Left renal cortex interstitium (tissue), 4 donors: Measurements from ENCODE around the gene OR8G1. TPM values are rescaled to one million over a fixed set of nuclear protein-coding genes. Genes with fewer than 3 reads are reported as not detected.
"Not testable (repeated sequence)": the region's sequence is repeated elsewhere in the genome, so short reads cannot be mapped to it uniquely, and the experiment has no call there.

ENCODE experiments used
- DNase-seq, 4 donors: peaks; one replicate each; pipeline ENCODE4 v3.0.0-alpha.2; 2013; ENCODE audit warnings: low read depth in 4 of 4, low spot score in 2 of 4, missing footprints in 1 of 4
- polyA plus RNA-seq, 4 donors: library from polyadenylated mRNA; unstranded; fragments of 120-200 nt; gene quantifications; one replicate each; pipeline ENCODE4 v1.2.1, GENCODE V29; 2013; ENCODE audit not compliant: insufficient read length in 4 of 4

OR8G1 gene
- polyA plus RNA-seq, 4 donors: 0.02 TPM; not detected in 3

DNA sequence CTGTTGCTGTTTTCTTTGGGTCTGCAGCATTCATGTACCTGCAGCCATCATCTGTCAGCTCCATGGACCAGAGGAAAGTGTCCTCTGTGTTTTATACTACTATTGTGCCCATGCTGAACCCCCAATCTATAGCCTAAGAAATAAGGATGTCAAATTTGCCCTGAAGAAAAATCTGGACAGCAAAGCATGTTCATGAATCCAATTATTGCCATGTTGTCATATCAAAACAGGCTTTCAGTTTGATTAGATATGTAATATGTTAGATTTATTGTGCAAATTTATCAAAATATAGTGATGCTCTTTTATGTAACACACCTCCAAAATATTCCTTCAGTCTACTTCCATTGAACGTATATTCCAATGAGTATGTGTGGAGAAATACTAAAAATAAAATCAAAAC lies 15.4 kb upstream of the OR8G1 start:
- no peak for DNase-seq

DNA sequence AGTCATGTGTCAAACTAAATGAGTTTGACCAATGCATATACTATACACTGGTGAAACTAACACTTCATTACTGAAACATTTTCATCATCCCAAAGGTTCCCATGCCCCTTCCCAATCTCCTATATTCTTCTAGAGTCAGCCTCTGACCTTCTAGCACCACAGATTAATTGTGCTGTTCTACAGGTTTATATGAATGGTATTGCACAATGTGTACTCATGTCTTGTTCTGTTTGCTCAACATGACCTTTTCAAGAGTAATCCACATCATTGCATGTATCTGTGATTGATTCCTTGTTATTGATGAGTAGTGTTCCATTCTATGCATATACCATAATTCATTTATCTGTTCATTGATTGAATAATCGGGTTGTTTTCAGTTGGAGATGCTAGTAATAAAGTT lies 7.5 kb upstream of the OR8G1 start:
- no peak for DNase-seq

DNA sequence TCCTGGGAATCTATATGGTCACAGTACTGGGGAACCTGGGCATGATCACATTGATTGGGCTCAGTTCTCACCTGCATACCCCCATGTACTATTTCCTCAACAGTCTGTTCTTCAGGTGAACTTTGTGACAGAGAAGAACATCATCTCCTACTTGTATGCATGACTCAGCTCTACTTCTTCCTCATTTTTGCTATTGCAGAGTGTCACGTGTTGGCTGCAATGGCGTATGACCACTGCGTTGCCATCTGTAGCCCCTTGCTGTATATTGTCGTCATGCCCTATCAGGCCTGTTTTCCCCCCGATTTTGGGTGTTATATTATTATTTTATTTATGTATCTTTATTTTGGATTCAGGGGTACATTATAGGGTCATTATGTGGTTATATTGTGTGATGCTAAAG lies 2.4 kb upstream of the OR8G1 start:
- no peak for DNase-seq

DNA sequence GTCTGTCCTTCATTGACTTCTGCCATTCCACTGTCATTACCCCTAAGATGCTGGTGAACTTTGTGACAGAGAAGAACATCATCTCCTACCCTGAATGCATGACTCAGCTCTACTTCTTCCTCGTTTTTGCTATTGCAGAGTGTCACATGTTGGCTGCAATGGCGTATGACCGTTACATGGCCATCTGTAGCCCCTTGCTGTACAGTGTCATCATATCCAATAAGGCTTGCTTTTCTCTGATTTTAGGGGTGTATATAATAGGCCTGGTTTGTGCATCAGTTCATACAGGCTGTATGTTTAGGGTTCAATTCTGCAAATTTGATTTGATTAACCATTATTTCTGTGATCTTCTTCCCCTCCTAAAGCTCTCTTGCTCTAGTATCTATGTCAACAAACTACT lies 9.0 kb downstream of the OR8G1 start:
- DNase-seq: not testable (repeated sequence)

DNA sequence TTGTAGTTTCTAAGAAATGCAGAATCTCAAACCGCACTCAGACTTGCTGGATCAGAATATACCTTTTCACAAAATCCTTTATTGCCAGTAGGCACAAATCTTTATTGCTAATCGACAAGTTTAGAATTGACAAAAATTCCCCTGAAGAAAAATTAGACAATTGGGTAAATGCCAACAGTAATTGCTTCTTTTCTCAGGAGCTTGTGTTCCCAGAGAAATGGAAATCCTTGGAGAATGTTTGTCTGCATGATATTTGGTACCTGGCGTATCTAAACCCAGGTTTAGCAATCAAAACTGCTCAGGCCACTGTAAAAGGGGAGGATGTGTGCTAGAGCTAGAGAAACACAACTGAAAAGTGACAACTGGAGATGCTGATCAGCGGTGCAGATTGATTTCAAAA lies 15.2 kb downstream of the OR8G1 start, which contains the start of gene OR8G5:
OR8G5 (plus strand) TSS at position 301 of the 400 bp plus-strand sequence. CDS start 8,556 bp downstream, outside the sequence.
- no peak for DNase-seq

DNA sequence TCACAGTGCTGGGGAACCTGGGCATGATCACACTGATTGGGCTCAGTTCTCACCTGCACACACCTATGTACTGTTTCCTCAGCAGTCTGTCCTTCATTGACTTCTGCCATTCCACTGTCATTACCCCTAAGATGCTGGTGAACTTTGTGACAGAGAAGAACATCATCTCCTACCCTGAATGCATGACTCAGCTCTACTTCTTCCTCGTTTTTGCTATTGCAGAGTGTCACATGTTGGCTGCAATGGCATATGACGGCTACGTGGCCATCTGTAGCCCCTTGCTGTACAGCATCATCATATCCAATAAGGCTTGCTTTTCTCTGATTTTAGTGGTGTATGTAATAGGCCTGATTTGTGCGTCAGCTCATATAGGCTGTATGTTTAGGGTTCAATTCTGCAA lies 24.1 kb downstream of the OR8G1 start:
- DNase-seq: not testable (repeated sequence)

DNA sequence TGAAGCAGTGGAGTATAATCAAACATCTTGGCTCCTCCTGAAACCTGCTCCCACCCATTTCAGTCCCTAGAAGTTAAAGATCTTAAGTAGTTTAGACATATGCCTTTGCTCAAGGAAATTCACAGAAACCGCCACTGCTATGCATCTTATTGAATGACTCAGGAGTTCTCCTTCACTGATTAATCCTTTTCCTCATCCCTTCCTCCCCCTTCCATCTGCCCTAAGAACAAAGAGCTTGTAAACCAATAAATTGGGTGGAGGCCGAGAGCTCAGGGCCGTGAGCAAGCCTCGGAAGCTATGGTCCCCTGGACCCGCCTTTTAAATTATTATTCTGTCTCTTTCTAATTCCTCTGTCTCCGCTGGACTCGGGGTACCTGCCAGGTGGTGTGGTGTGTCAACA lies 30.0 kb downstream of the OR8G1 start:
- DNase-seq: not testable (repeated sequence)

DNA sequence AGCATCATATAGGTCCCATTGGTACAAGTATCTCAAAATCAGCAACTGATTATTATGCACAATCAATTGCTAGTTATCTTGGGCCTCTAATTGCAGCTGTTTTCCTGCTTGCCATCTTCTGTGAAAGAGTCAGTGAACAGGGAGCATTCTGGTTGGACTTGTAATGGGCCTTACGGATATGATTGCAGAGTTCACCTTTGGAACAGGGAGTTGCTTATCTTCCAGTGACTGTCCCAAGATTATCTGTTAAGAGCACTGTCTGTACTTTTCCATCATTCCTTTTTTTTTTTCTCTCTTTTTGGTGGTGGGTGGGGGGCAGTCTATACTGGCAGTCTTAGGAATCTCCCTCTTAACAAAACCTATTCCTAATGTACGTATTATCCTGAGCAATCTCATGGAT lies 33.1 kb downstream of the OR8G1 start:
- no peak for DNase-seq

DNA sequence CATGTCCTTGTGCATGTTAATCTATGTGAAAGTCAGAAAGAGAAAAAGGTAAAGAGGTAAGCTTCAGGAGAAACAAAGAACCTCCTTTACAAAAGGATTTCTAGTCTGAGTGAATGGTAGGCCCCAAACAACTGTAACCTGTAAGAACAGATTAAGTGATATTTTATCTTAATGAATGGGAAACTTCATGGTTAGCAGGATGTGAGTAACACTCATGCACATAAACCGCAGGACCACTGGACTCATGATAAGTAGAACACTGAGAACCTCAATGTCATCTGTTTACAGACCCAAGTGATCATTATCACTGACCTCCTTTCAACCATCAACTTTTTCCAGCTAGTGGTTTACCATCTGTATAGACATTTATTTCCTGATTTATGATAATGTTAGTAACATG lies 35.2 kb downstream of the OR8G1 start:
- DNase-seq: no peak

DNA sequence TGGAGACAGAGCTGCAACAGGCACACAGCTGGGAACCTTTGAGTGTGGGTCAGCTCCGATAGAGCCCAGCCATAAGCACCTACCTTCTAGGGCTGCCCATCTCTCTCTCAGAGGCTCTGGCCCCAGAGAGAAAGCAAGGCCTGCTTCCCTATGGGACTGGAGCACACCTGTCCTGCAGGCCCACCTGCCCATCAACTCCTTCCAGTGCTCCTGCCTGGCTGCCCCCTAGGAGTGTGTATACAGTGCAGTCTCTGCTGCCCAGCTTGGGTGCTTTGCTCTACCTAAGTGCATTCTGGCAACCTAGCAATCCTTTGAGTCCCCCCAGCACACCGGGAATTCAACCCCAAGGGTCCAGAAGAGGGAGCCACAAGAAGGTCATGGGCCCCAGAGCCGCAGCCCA lies 36.3 kb downstream of the OR8G1 start:
- DNase-seq: no peak

DNA sequence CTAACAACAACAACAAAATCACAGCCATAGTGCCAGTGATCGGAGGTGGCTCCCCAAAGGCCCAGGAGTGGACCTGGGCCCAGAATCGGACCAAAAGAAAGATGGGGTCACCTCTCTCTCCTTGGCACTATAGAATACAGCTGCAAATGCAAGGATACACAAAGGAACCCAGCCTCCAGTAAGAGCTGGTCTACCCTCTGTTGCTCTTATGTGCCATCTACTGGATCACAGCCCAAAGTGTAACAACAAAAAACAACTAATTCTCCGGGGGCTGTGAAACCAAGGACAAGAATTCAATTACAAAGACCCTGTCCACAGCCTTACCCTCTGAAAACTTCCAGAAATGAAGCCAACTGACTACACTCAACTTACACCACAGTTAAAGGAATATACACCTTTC lies 36.9 kb downstream of the OR8G1 start:
- DNase-seq: no peak

DNA sequence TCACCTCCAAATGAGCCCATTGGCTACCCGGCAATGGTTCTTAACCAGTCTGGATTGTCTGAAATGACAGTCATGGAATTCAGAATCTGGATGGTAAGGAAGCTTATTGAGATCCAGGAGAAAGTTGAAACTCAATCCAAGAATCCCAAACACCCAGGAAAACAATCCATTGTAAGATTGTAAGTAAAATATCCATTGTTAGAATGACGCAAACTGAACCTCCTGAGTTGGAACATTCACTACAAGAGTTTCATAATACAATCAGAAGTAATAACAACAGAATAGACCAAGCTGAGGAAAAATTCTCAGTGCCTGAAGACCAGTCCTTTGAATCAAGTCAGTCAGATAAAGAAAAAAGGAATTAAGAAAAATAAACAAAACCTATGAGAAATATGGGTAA lies 37.4 kb downstream of the OR8G1 start:
- no peak for DNase-seq

DNA sequence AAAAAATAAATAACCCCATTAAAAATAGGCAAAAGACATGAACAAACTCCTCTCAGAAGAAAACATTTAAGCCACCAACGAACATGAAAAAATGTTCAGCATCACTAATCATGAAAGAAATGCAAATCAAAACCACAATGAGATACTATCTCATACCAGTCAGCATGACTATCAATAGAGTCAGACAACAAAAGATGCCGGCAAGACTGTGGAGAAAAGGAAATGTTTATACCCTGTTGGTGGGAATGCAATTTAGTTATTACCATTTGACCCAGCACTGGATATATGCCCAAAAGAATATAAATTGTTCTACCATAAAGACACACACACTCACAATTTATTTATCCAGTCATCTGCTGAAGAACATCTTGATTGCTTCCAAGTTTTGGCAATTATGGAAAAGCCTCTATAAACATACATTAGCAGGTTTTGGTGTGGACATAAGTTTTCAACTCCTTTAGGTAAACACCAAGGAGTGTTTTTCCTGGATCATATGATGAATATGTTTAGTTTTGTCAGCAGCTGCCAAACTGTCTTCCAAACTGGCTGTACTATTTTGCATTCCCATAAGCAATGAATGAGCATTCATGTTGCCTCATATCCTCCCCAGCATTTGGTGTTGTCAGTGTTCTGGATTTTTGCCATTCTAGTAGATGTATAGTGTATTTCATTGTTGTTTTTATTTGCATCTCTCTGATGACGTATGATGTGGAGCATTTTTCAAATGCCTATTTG lies 44.9 kb downstream of the OR8G1 start:
- DNase-seq: no peak

DNA sequence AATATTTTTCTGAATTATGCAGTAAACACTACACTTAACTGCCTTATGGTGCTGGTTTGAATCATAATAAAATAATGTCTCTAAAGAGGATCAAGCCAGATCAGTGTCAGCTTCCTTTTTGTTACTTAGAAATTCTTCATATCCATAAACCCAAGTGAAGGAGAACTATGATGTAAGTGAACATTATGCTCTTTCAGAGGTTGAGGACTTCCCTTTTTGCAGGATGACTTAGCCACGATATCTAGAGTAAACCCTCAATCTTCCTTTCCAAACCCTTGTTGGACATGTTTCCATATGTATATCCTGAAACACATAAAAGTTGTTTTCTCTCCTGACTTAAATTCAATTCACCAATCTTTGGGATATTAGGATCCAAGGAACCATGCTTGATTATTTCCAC lies 53.8 kb downstream of the OR8G1 start:
- DNase-seq: no peak

DNA sequence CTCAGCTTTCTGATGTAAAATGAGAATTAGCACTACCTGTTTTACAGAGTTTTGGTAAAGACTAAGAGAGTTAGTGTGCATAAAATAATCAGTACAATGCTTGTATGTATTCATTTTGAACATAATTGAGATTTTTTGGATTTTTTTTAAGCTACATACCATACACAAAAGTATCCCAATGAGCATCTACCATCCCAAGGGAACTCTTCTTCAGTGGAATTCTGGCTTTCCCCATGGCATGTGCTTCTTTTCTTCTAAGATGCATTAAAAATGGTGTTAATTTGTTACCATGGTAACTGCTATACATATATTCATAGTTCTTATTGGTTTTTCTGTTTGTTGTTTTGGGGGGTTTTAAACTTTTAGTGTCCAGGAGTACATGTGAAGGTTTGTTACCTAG lies 55.1 kb downstream of the OR8G1 start:
- no peak for DNase-seq

DNA sequence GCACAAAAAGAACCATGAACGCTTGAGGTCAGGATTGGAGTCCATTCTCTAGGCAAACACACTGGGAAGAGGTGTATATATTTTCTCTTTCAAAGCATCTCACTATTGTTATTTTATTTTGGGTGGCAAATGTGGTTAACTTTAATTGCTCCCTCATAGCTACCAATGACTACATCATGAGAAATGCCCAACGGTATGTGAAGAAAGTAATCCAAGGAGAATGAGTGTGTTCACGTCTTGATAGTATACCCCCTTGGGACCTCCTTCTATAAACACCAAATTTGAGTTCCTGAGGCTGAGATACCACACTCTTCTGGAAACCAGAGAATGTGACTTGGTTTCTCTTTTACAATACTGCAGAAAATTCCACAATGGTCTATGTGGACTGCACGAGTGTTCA lies 57.0 kb downstream of the OR8G1 start:
- no peak for DNase-seq

DNA sequence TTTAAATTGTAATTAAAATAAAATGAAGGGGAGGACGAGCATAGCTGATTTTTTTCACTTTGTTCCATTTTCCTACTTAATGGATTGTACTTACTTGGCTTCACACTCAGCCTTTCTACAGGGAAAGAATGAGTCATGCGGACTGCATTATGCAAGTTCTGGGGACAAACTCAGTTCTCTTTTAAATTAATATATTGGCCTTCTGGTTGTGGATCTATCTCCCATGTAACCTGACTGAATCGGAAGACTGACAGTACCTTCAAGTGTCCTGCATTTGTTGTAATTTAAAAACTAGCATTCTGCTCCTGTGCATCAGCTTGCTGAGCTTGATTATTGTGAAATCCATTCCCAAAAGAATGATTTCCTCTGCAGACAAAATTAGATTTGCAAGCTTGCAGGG lies 60.7 kb downstream of the OR8G1 start:
- no peak for DNase-seq

DNA sequence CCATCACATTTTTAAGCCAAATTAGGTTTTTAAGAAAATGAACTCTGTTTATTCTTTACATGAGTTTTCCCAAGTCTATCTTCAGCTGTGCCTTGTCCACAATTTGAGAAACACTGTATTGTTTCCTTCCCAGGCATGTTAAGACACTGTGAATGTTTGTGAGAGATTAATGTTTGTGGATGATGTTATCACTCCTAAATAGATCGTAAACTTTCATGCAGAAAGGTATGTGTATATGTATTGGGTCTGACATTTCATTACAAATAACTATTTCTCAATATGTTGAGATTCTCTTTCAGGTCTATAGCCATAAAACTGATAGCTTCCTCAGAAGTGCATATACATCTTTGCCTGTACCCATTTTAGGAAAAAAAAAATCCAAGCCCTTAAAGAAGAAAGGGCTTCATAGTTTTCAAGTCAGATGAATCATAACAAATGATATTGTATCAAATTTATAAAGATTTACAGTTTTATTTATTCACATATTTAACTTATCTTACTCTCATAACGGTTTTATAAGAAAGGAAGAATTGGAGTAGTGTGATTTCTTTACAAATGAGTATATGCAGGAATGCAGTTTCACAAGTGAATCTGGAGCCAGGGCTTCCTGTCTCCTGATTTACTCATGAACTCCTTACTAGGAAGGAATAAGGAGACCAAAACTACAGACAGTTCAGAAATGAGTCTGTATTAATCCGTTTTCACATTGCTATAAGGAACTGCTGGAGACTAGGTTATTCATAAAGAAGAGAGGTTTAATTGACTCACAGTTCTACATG lies 61.6 kb downstream of the OR8G1 start:
- no peak for DNase-seq
